Hepatocyte (in vitro differentiated cells): ENCODE data around the gene BOLA3. TPM values are rescaled to one million over a fixed set of nuclear protein-coding genes. Genes with fewer than 3 reads are reported as not detected.
"Not testable (repeated sequence)": the region's sequence is repeated elsewhere in the genome, so short reads cannot be mapped to it uniquely, and the experiment has no call there.

Experiments used
- DNase-seq: peaks from one replicate; pipeline ENCODE4 v3.0.0-alpha.2; 2016; ENCODE audit warnings: low spot score
- H2AFZ ChIP-seq: fragments of 200-600 bp; sonication (generic); 2 replicates; pipeline ENCODE4 v1.6.0; 2016; ENCODE audit warnings: antibody characterized with exemption, mild to moderate bottlenecking
- H3K27ac ChIP-seq: fragments of 200-600 bp; sonication (generic); 2 replicates; pipeline ENCODE4 v1.5.1; 2016; ENCODE audit warnings: mild to moderate bottlenecking
- H3K27me3 ChIP-seq: fragments of 200-600 bp; sonication (generic); 2 replicates; pipeline ENCODE4 v1.6.1; 2016
- H3K36me3 ChIP-seq: fragments of 200-600 bp; sonication (generic); replicated peaks from 2 replicates; pipeline ENCODE4 v1.5.1; 2016; ENCODE audit warnings: low read depth; ENCODE audit not compliant: insufficient read depth
- H3K4me1 ChIP-seq: fragments of 200-600 bp; sonication (generic); 2 replicates; pipeline ENCODE4 v1.5.1; 2016; ENCODE audit warnings: mild to moderate bottlenecking, moderate library complexity; ENCODE audit not compliant: insufficient read depth
- H3K4me2 ChIP-seq: fragments of 200-600 bp; sonication (generic); 2 replicates; pipeline ENCODE4 v1.6.0; 2016
- H3K4me3 ChIP-seq: fragments of 200-600 bp; sonication (generic); 2 replicates; pipeline ENCODE4 v1.5.1; 2016; ENCODE audit warnings: mild to moderate bottlenecking
- H3K79me2 ChIP-seq: fragments of 200-600 bp; sonication (generic); 2 replicates; pipeline ENCODE4 v1.6.0; 2017; ENCODE audit warnings: mild to moderate bottlenecking
- H3K9me2 ChIP-seq: fragments of 200-600 bp; sonication (generic); replicated peaks from 2 replicates; pipeline ENCODE4 v1.6.0; 2017; ENCODE audit warnings: mild to moderate bottlenecking; ENCODE audit not compliant: insufficient read depth
- H3K9me3 ChIP-seq: fragments of 200-600 bp; sonication (generic); 2 replicates; pipeline ENCODE4 v1.5.1; 2016; ENCODE audit warnings: low read depth, mild to moderate bottlenecking
- H4K20me1 ChIP-seq: fragments of 200-600 bp; sonication (generic); 2 replicates; pipeline ENCODE4 v1.6.0; 2016; ENCODE audit warnings: mild to moderate bottlenecking; ENCODE audit not compliant: insufficient read depth, poor library complexity, severe bottlenecking
- CTCF ChIP-seq: fragments of 200-600 bp; sonication (generic); IDR thresholded peaks from 2 replicates; pipeline ENCODE4 v1.5.1; 2016; ENCODE audit warnings: antibody characterized with exemption, mild to moderate bottlenecking; ENCODE audit not compliant: poor library complexity
- EZH2 ChIP-seq: fragments of 200-600 bp; sonication (generic); IDR thresholded peaks from 2 replicates; pipeline ENCODE4 v1.6.1; 2016; ENCODE audit warnings: antibody characterized with exemption, mild to moderate bottlenecking, borderline replicate concordance
- EZH2phosphoT487 ChIP-seq: fragments of 200-600 bp; sonication (generic); IDR thresholded peaks from one replicate; pipeline ENCODE4 v1.6.1; 2018; ENCODE audit warnings: antibody characterized with exemption, mild to moderate bottlenecking, low read depth, moderate library complexity; ENCODE audit not compliant: unreplicated experiment, severe bottlenecking
- WGBS: methylation state at CpG from one replicate; pipeline ENCODE4 v1.1.6; 2016; ENCODE audit warnings: low lambda C conversion rate; ENCODE audit errors: missing lambda C conversion rate; 5-methylcytosine and 5-hydroxymethylcytosine counted together
- polyA plus RNA-seq: library from polyadenylated mRNA; unstranded; fragments of >200 nt; fragmentation: Nextera tagmentation; extraction: Ambion mirVana; gene quantifications from 2 replicates; pipeline ENCODE4 v1.2.1, GENCODE V29; 2016
- total RNA-seq: library from RNA; depleted of rRNA; stranded (reverse); fragments of >200 nt; gene quantifications from 2 replicates; pipeline ENCODE4 v1.2.3, GENCODE V29; 2014

BOLA3 gene
- total and polyA plus RNA-seq, 2 experiments from 2014 or later: 43.8 to 56.3 TPM

- Histone ChIP-seq H4K20me1 (no peaks in the 10 kb centered on the region), H2AFZ (no peak overlapping the region), H3K4me2 (no peak overlapping the region), H3K9me3 (no peaks in the 10 kb centered on the region), H3K27me3 (no peaks in the 10 kb centered on the region), H3K36me3 (no peaks in the 10 kb centered on the region), H3K27ac (no peak overlapping the region), H3K4me1 (peaks cover 6% of the 10 kb centered on the region), H3K4me3 (no peak overlapping the region), H3K79me2 (no peaks in the 10 kb centered on the region), H3K9me2 (no peaks in the 10 kb centered on the region)
- 93% methylated on average over 3 of the region's 3 CpGs for WGBS
- DNase-seq: no peak
- no peak for TF ChIP-seq EZH2
- no peak for TF ChIP-seq CTCF
- TF ChIP-seq EZH2phosphoT487: no peak
These were observed 56.3 kb downstream of the BOLA3 start for GRCh38 chr2:74091391-74091790.

GRCh38 chr2:74089816-74090745, 57.6 kb downstream of the BOLA3 start:
- H3K27ac ChIP-seq: no peak overlapping the region
- WGBS: 96% methylated on average over 26 of the region's 26 CpGs
- DNase-seq: no peak
- H3K9me3 ChIP-seq: no peaks in the 10 kb centered on the region
- H3K9me2 ChIP-seq: no peaks in the 10 kb centered on the region
- no peaks in the 10 kb centered on the region for H3K27me3 ChIP-seq
- H4K20me1 ChIP-seq: no peaks in the 10 kb centered on the region
- TF ChIP-seq CTCF (no peak), EZH2phosphoT487 (no peak), EZH2 (no peak)
- H2AFZ ChIP-seq: no peak overlapping the region
- no peak overlapping the region for H3K4me2 ChIP-seq
- no peaks in the 10 kb centered on the region for H3K4me1 ChIP-seq
- no peaks in the 10 kb centered on the region for H3K36me3 ChIP-seq
- no peak overlapping the region for H3K4me3 ChIP-seq
- no peaks in the 10 kb centered on the region for H3K79me2 ChIP-seq

GRCh38 chr2:74088676-74089075, 59.0 kb downstream of the BOLA3 start:
- not testable (repeated sequence) for H3K27me3 ChIP-seq, H3K79me2 ChIP-seq, H3K9me3 ChIP-seq, H2AFZ ChIP-seq, H3K4me1 ChIP-seq, H3K4me3 ChIP-seq, H3K9me2 ChIP-seq, DNase-seq, H3K36me3 ChIP-seq, H4K20me1 ChIP-seq, H3K4me2 ChIP-seq, H3K27ac ChIP-seq
- WGBS: 94% methylated on average over 8 of the region's 8 CpGs

GRCh38 chr2:74087696-74088095, 60.0 kb downstream of the BOLA3 start:
- no peak for DNase-seq
- Histone ChIP-seq H3K4me3 (no peak overlapping the region), H3K4me2 (no peak overlapping the region), H4K20me1 (no peaks in the 10 kb centered on the region), H3K4me1 (no peaks in the 10 kb centered on the region), H3K27me3 (no peaks in the 10 kb centered on the region), H3K9me2 (no peaks in the 10 kb centered on the region), H3K36me3 (no peaks in the 10 kb centered on the region), H2AFZ (no peak overlapping the region), H3K27ac (no peak overlapping the region), H3K79me2 (no peaks in the 10 kb centered on the region), H3K9me3 (no peaks in the 10 kb centered on the region)
- 98% methylated on average over 16 of the region's 16 CpGs for WGBS
- no peak for TF ChIP-seq CTCF
- TF ChIP-seq EZH2: no peak
